ENCODE measurements around the gene SFXN2. TPM values are rescaled to one million over a fixed set of nuclear protein-coding genes. Genes with fewer than 3 reads are reported as not detected.

The SFXN2 gene
- total and polyA plus RNA-seq, 2 experiments from 2014 or later = 5.7 to 6.2 TPM

- no peak overlapping the region for H3K27ac Mint-ChIP-seq
- no peak for DNase-seq (ENCODE audit: low spot score)
- H3K4me3 ChIP-seq = no peak overlapping the region
- no peak overlapping the region for H2AFZ ChIP-seq
- no peak overlapping the region for H3K27ac ChIP-seq (ENCODE audit: low read depth)
- H3K9me3 Mint-ChIP-seq = no peaks in the 10 kb centered on the region
- no peak overlapping the region for H3K4me2 ChIP-seq
- peaks cover 2% of the 10 kb centered on the region; the same call in 1 of the 3 replicates for H3K36me3 Mint-ChIP-seq (ENCODE audit: low read depth)
- H4K20me1 ChIP-seq (replicated peaks; ENCODE audit: insufficient read depth) = no peaks in the 10 kb centered on the region; the same call in 1 of the 2 replicates
- H3K9me2 ChIP-seq (ENCODE audit: insufficient read depth) = no peaks in the 10 kb centered on the region
- ATAC-seq = no peak
- H3K79me2 ChIP-seq (replicated peaks; ENCODE audit: insufficient read depth) = peaks cover 17% of the 10 kb centered on the region
- no peaks in the 10 kb centered on the region for H3K27me3 ChIP-seq (ENCODE audit: insufficient read depth)
- H3K4me1 ChIP-seq (ENCODE audit: insufficient read depth) = peaks cover 39% of the 10 kb centered on the region
- H3K4me3 Mint-ChIP-seq = no peak overlapping the region
- peaks cover 4% of the 10 kb centered on the region for H3K27me3 Mint-ChIP-seq (ENCODE audit: insufficient read depth, low read depth, poor library complexity)
- no peak for TF ChIP-seq CREB1 (CRISPR knock-in tag; IDR thresholded peaks at IDR 0.05; ENCODE audit: low read depth)
- TF ChIP-seq, protein P1, sequence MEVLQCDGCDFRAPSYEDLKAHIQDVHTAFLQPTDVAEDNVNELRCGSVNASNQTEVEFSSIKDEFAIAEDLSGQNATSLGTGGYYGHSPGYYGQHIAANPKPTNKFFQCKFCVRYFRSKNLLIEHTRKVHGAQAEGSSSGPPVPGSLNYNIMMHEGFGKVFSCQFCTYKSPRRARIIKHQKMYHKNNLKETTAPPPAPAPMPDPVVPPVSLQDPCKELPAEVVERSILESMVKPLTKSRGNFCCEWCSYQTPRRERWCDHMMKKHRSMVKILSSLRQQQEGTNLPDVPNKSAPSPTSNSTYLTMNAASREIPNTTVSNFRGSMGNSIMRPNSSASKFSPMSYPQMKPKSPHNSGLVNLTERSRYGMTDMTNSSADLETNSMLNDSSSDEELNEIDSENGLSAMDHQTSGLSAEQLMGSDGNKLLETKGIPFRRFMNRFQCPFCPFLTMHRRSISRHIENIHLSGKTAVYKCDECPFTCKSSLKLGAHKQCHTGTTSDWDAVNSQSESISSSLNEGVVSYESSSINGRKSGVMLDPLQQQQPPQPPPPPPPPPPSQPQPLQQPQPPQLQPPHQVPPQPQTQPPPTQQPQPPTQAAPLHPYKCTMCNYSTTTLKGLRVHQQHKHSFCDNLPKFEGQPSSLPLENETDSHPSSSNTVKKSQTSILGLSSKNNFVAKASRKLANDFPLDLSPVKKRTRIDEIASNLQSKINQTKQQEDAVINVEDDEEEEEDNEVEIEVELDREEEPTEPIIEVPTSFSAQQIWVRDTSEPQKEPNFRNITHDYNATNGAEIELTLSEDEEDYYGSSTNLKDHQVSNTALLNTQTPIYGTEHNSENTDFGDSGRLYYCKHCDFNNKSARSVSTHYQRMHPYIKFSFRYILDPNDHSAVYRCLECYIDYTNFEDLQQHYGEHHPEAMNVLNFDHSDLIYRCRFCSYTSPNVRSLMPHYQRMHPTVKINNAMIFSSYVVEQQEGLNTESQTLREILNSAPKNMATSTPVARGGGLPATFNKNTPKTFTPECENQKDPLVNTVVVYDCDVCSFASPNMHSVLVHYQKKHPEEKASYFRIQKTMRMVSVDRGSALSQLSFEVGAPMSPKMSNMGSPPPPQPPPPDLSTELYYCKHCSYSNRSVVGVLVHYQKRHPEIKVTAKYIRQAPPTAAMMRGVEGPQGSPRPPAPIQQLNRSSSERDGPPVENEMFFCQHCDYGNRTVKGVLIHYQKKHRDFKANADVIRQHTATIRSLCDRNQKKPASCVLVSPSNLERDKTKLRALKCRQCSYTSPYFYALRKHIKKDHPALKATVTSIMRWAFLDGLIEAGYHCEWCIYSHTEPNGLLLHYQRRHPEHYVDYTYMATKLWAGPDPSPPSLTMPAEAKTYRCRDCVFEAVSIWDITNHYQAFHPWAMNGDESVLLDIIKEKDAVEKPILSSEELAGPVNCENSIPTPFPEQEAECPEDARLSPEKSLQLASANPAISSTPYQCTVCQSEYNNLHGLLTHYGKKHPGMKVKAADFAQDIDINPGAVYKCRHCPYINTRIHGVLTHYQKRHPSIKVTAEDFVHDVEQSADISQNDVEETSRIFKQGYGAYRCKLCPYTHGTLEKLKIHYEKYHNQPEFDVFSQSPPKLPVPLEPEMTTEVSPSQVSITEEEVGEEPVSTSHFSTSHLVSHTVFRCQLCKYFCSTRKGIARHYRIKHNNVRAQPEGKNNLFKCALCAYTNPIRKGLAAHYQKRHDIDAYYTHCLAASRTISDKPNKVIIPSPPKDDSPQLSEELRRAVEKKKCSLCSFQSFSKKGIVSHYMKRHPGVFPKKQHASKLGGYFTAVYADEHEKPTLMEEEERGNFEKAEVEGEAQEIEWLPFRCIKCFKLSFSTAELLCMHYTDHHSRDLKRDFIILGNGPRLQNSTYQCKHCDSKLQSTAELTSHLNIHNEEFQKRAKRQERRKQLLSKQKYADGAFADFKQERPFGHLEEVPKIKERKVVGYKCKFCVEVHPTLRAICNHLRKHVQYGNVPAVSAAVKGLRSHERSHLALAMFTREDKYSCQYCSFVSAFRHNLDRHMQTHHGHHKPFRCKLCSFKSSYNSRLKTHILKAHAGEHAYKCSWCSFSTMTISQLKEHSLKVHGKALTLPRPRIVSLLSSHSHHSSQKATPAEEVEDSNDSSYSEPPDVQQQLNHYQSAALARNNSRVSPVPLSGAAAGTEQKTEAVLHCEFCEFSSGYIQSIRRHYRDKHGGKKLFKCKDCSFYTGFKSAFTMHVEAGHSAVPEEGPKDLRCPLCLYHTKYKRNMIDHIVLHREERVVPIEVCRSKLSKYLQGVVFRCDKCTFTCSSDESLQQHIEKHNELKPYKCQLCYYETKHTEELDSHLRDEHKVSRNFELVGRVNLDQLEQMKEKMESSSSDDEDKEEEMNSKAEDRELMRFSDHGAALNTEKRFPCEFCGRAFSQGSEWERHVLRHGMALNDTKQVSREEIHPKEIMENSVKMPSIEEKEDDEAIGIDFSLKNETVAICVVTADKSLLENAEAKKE (CRISPR knock-in tag; IDR thresholded peaks at IDR 0.05) = no peak
- no peak for TF ChIP-seq CTCF (conservative IDR thresholded peaks at IDR 0.05; ENCODE audit: low read depth in 2 of 2)
- TF ChIP-seq STAT1 (IDR thresholded peaks at IDR 0.05; ENCODE audit: unreplicated experiment) = no peak
- TF ChIP-seq ETS1 (IDR thresholded peaks at IDR 0.05) = no peak
- TF ChIP-seq JUNB (IDR thresholded peaks at IDR 0.05; ENCODE audit: unreplicated experiment) = no peak
- TF ChIP-seq ZNF114 (CRISPR knock-in tag; IDR thresholded peaks at IDR 0.05) = no peak
- TF ChIP-seq ZNF331 (CRISPR knock-in tag; IDR thresholded peaks at IDR 0.05; ENCODE audit: low read depth) = no peak
- TF ChIP-seq EZH2phosphoT487 (IDR thresholded peaks at IDR 0.05; ENCODE audit: unreplicated experiment) = no peak
- no peak for TF ChIP-seq POLR2AphosphoS5 (IDR thresholded peaks at IDR 0.05; ENCODE audit: low read depth)
- TF ChIP-seq REST (IDR thresholded peaks at IDR 0.05; ENCODE audit: unreplicated experiment) = no peak
- TF ChIP-seq EZH2 (IDR thresholded peaks at IDR 0.05; ENCODE audit: low read depth, unreplicated experiment) = no peak
- TF ChIP-seq NANOG (IDR thresholded peaks at IDR 0.05; ENCODE audit: borderline replicate concordance) = no peak
- peaks cover 47% of the 10 kb centered on the region for H3K4me1 Mint-ChIP-seq
- H3F3A ChIP-seq (replicated peaks; ENCODE audit: low read depth) = no peaks in the 10 kb centered on the region
- no peaks in the 10 kb centered on the region for H3K36me3 ChIP-seq (ENCODE audit: insufficient read depth)
Measured at GRCh38 chr10:102782673-102783551, 68.5 kb downstream of the SFXN2 start.

Measured in GM23338 (cell line).